GM18505 (cell line): Measurements from ENCODE around the gene PLA2G6.

Source experiments
- ATAC-seq: cut with Tn5 transposase; IDR thresholded peaks from one replicate; pipeline ENCODE4 v1.9.1; 2021; ENCODE audit not compliant: unreplicated experiment
- POLR2A ChIP-seq: IDR thresholded peaks from 4 replicates; pipeline ENCODE4 v1.6.1; 2011; ENCODE audit warnings: borderline replicate concordance; ENCODE audit not compliant: insufficient read depth, insufficient read length; ENCODE audit errors: extremely low read depth

The PLA2G6 gene

GRCh38 chr22:38067028-38067415 is 114.6 kb downstream of the PLA2G6 start:
- no peak for TF ChIP-seq POLR2A
- ATAC-seq, result no peak

GRCh38 chr22:38066381-38067027 is 115.1 kb downstream of the PLA2G6 start:
- TF ChIP-seq POLR2A, result no peak
- ATAC-seq, result no peak

- no peak for ATAC-seq
- no peak for TF ChIP-seq POLR2A
These were observed 116.1 kb downstream of the PLA2G6 start for GRCh38 chr22:38065539-38065938.

GRCh38 chr22:38062791-38063190 is 118.8 kb downstream of the PLA2G6 start:
- TF ChIP-seq POLR2A, result no peak
- no peak for ATAC-seq
